Ramos (cell line): ENCODE results near the gene C5orf22.
"Not testable (repeated sequence)": the region's sequence is repeated elsewhere in the genome, so short reads cannot be mapped to it uniquely, and the experiment has no call there.

Experiments
- in situ Hi-C: fragments of 300-500 bp; cut with MboI; formaldehyde crosslinking; loops from one replicate; pipeline ENCODE4 v1.14.3; 2022; ENCODE audit warnings: low sequenced_read_pairs; ENCODE audit not compliant: unreplicated experiment

The C5orf22 gene

GRCh38 chr5:31531888-31532547, at the start of gene C5orf22, which contains the start of gene DROSHA:
Gene C5orf22, plus strand, starts transcription at chr5:31532301. Its CDS starts 92 bp downstream, at chr5:31532393.
Gene DROSHA, minus strand, starts transcription at chr5:31532093. Its CDS starts 3,034 bp downstream, at chr5:31529059.
- in situ Hi-C loops: no loop called here

- in situ Hi-C loops: no loop called here
Measured at GRCh38 chr5:31485376-31486207, 46.5 kb upstream of the C5orf22 start.

- in situ Hi-C loops: no loop called here
Measured at GRCh38 chr5:31486441-31486840, 45.7 kb upstream of the C5orf22 start.

GRCh38 chr5:31487506-31487905, 44.6 kb upstream of the C5orf22 start:
- in situ Hi-C loops: no loop called here

GRCh38 chr5:31492869-31493268, 39.2 kb upstream of the C5orf22 start:
- in situ Hi-C loops: no loop called here

- in situ Hi-C loops: no loop called here
Measured at GRCh38 chr5:31495336-31495735, 36.8 kb upstream of the C5orf22 start.

GRCh38 chr5:31496301-31496700, 35.8 kb upstream of the C5orf22 start:
- in situ Hi-C loops: no loop called here

GRCh38 chr5:31496891-31497290, 35.2 kb upstream of the C5orf22 start:
- in situ Hi-C loops: no loop called here

- in situ Hi-C loops: no loop called here
Measured at GRCh38 chr5:31500256-31500655, 31.8 kb upstream of the C5orf22 start.

GRCh38 chr5:31502506-31502905, 29.6 kb upstream of the C5orf22 start:
- in situ Hi-C loops: no loop called here

- in situ Hi-C loops: no loop called here
Measured at GRCh38 chr5:31504529-31504928, 27.6 kb upstream of the C5orf22 start.

GRCh38 chr5:31511305-31511704, 20.8 kb upstream of the C5orf22 start:
- in situ Hi-C loops: no loop called here

GRCh38 chr5:31516802-31517201, 15.3 kb upstream of the C5orf22 start:
- in situ Hi-C loops: no loop called here

GRCh38 chr5:31523041-31523440, 9.1 kb upstream of the C5orf22 start:
- in situ Hi-C loops: no loop called here

GRCh38 chr5:31530541-31531265, 1.4 kb upstream of the C5orf22 start:
- in situ Hi-C loops: no loop called here

- in situ Hi-C loops: no loop called here
Measured at GRCh38 chr5:31531543-31531887, 586 bp upstream of the C5orf22 start.

- in situ Hi-C loops: no loop called here
Measured at GRCh38 chr5:31534527-31535046, 2.5 kb downstream of the C5orf22 start.

- in situ Hi-C loops: no loop called here
Measured at GRCh38 chr5:31536873-31537272, 4.8 kb downstream of the C5orf22 start.

- in situ Hi-C loops: no loop called here
Measured at GRCh38 chr5:31537349-31537748, 5.2 kb downstream of the C5orf22 start.

- in situ Hi-C loops: no loop called here
Measured at GRCh38 chr5:31537851-31538250, 5.8 kb downstream of the C5orf22 start.

- in situ Hi-C loops: not testable (repeated sequence)
Measured at GRCh38 chr5:31549114-31549513, 17.0 kb downstream of the C5orf22 start.
